GM12872 (cell line): ENCODE results near the gene TSNAX.

ENCODE experiments used
- CTCF ChIP-seq: IDR thresholded peaks from 3 replicates; pipeline ENCODE4 v1.5.1; 2011; ENCODE audit warnings: low read depth, mild to moderate bottlenecking, low read length, moderate library complexity; ENCODE audit not compliant: insufficient read depth

TSNAX gene

DNA sequence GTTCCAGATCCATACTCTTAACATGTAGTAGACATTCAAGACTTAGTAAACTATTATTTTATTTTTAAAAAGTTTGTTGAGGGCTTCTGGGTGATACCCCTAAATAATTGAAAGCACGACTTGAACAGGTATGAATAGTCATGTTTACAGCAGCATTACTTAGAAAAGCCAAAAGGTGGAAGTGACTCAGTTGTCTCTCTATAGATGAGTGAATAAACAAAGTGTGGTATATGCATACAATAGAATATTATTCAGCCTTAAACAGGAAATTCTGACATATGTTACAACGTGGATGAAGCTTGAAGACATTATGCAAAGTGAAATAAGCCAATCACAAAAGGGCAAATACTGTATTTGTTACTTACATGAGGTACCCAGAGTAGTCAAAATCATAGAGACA is 26.5 kb downstream of the TSNAX start:
- TF ChIP-seq CTCF = no peak

GRCh38 chr1:231557411-231557810 is 28.9 kb downstream of the TSNAX start:
- no peak for TF ChIP-seq CTCF

DNA sequence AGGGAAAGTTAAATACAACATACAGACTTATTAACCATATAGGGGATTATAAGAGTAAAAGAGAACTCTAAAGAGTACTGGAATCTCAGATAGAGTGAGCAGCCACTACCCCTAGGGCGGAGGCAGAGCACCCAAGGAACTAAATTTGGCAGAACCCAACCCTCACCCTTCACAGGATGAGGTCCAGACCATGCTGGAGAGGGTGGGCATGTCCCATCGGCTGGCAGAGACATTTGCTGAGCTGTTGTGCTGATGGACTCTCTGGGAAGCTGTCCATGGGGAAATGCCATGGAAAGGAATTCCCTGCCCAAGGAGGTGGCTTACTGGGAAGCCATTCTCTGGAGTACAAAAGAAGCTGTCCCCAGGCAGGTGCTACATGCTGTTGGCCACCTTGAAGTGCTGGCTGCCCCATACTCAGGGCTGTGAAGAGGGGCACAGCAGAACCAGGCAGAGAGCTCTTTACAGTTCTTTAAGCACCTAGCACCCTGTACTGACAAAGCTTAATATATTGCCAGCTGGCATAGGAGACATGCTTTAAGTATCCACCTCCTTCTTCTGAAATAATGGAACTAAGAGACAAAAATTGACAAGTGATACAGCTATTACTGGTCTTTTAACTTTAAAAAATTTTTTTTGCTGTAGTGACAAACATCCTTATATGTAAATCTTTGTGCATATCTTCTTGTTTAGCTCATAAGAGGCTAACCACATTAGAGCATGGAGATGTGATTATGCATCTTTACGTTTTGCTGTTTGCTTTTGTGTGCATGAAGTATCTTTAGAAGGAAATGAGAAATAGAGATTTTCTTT is 29.6 kb downstream of the TSNAX start:
- no peak for TF ChIP-seq CTCF

DNA sequence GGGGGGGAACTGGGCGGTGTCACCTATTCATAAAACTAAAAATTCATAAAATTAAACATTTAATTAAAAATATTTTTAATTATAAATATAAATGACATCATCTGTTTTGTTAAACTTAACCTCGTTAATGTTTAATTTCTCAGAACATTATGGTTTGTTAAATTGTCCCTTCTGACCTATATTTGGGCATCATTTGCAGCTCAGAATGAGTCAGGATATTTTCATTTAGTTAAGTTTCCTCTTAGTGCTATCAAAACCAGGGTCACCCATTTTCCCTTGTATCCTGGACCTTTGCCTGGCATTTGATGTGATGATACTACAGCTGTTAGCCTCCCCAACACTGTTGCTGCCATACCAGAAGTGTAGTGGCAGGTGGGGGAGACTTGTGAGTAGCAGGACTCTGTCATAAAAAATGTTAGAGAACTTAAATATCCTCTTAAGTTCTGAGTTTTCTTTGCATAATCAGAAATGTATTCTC is 30.3 kb downstream of the TSNAX start:
- no peak for TF ChIP-seq CTCF

GRCh38 chr1:231561647-231562383 is 33.3 kb downstream of the TSNAX start:
- no peak for TF ChIP-seq CTCF

- no peak for TF ChIP-seq CTCF
These were observed 34.8 kb downstream of the TSNAX start for GRCh38 chr1:231563247-231563646.

- no peak for TF ChIP-seq CTCF
These were observed 35.9 kb downstream of the TSNAX start for GRCh38 chr1:231564373-231564772.
